Measurements from ENCODE around the gene SCAMP4.

SCAMP4 gene

GRCh38 chr19:1863328-1863637 is 41.9 kb upstream of the SCAMP4 start, which contains the start of gene KLF16:
Gene KLF16, minus strand, starts transcription at chr19:1863579. Its CDS starts 82 bp downstream, at chr19:1863497.
- Mint-ChIP-seq H3K27me3 (no peaks in the 10 kb centered on the region), H3K4me1 (ENCODE audit: low read depth) (peaks cover 47% of the 10 kb centered on the region), H3K4me3 (peak within 1 kb of the TSS; percentile 95), H3K27ac (peak within 1 kb of the TSS; percentile 96), H3K9me3 (no peaks in the 10 kb centered on the region), H3K36me3 (ENCODE audit: low read depth) (peaks cover 31% of the 10 kb centered on the region)
- no peak for DNase-seq

DNA sequence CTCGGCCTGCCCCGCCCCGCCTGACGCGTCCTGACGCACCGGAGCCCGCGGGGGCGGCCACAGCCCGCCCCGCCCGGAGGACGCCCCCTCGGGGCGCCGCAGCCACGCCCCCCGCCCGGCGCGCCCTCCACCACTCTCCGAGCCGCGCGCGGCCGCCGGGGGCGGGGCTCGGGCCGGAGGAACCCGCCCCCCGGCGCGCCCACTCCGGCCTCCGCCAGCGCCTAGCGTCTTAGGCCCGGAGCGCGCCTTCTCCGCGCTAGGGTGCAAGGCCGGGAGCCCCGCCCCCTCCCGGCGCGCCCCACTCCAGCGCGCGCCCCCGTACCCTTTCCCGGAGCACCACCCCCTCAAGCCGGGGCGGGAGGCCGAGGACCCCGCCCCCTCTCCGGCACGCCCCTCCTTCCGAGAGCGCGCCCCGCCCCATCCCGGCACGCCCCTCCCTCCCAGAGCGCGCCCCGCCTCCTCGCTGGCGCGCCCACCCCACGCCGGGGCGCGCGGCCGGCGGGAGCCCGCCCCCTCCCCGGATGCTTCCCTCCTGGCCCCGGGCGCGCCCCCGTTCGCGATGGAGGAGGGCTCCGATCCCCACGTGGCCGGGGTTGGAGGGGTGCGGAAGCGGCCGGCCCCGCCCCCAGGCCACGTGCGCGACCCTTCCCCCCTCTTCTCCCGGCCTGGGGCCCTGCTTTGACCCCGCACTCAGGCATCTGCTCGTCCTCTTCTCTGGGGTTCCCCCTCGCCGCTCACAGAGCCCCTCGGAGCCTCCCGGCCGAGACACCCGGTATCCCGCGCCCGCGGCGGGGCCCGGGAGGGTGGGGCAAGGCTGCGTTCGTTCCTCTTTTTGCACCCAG is 41.3 kb upstream of the SCAMP4 start:
- peaks cover 44% of the 10 kb centered on the region for H3K4me1 Mint-ChIP-seq (ENCODE audit: low read depth)
- DNase-seq: peak; percentile 96
- peak overlapping the region; percentile 94 for H3K27ac Mint-ChIP-seq
- H3K36me3 Mint-ChIP-seq (ENCODE audit: low read depth): peaks cover 35% of the 10 kb centered on the region
- no peaks in the 10 kb centered on the region for H3K9me3 Mint-ChIP-seq
- H3K4me3 Mint-ChIP-seq: peak overlapping the region; percentile 80
- no peaks in the 10 kb centered on the region for H3K27me3 Mint-ChIP-seq

GRCh38 chr19:1864480-1865171 is 40.6 kb upstream of the SCAMP4 start:
- DNase-seq: peak; percentile 83
- peak overlapping the region; percentile 94 for H3K27ac Mint-ChIP-seq

DNA sequence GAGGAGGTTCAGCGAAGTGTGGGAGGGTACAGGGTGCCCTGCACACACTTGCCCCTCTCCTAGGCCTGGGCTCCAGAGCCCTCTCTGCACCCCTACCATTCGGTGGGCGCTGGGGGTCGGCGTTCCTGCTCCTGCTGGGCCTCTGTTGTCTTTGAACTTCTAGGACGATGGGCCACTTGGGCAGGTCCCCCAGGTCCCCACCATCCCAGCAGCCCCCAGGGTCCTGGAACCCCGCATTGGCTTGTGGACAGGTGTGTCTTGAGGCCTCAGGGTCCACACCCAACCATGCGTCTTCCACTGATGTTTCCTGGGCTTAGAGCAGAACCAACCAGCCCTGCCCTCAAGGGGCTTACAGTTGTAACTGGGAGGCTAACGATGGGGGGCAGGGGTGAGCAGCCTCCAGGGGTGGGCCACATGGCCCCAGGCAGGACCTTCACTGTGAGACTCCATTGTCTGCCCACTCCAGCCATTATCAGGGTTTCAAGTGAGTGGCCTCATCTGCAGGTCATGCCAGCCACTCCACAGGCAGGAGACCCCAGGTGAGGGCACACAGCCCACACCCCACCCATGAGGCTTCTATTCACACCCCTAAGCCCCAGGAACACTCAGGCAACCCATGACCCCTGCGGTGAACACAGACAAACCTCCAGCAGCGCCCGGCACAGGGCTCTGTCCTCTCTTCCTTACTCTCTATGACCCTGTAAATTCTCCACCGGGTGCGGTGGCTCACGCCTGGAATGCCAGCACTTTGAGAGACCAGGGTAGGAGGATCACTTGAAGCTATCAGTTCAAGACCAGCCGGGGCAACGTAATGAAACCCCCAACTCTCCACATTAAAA is 39.8 kb upstream of the SCAMP4 start:
- Mint-ChIP-seq H3K9me3 (no peaks in the 10 kb centered on the region), H3K27ac (peak overlapping the region; percentile 87), H3K36me3 (ENCODE audit: low read depth) (peaks cover 44% of the 10 kb centered on the region), H3K27me3 (no peaks in the 10 kb centered on the region), H3K4me3 (peak overlapping the region; percentile 80), H3K4me1 (ENCODE audit: low read depth) (peaks cover 41% of the 10 kb centered on the region)
- DNase-seq: no peak

More at GRCh38 chr19:1864480-1865171, 40.6 kb upstream of the SCAMP4 start:
- Mint-ChIP-seq H3K4me1 (ENCODE audit: low read depth) (peaks cover 44% of the 10 kb centered on the region), H3K9me3 (no peaks in the 10 kb centered on the region), H3K27me3 (no peaks in the 10 kb centered on the region), H3K4me3 (peak overlapping the region; percentile 80), H3K36me3 (ENCODE audit: low read depth) (peaks cover 40% of the 10 kb centered on the region)

DNA sequence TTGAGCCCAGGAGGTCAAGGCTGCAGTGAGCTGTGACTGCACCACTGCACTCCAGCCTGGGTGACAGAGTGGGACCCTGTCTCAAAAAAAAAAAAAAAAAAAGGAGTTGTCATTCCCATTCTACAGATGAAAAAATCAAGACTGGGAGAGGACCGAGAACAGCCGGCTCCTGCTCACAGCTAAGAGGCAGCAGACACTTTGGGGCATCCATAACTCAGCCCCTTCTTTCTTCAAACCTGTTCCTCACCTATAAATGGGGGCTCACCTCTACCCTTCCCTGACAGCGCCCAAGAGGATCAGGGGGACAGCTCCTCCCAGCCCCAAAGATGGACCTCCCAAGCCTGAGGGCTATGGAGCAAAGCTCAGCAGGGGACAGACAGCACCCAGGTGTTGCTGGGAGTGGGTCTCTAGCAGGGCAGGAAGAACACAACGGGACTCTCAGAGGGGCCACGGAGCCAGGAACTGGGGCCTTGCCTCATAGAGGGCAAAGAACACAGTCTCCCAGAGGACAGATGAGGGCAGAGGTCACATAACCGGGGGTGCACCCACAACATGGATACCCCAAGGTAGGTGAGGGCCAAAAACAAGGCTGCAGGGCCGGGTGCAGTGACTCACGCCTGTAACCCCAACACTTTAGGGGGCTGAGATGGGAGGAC is 38.4 kb upstream of the SCAMP4 start:
- Mint-ChIP-seq H3K36me3 (ENCODE audit: low read depth) (peaks cover 48% of the 10 kb centered on the region), H3K4me3 (no peak overlapping the region), H3K27ac (peak overlapping the region; percentile 46), H3K27me3 (no peaks in the 10 kb centered on the region), H3K9me3 (no peaks in the 10 kb centered on the region), H3K4me1 (ENCODE audit: low read depth) (peaks cover 30% of the 10 kb centered on the region)
- no peak for DNase-seq

GRCh38 chr19:1867349-1867724 is 37.9 kb upstream of the SCAMP4 start:
- H3K4me3 Mint-ChIP-seq: no peak overlapping the region
- no peak for DNase-seq
- H3K27ac Mint-ChIP-seq: peak overlapping the region; percentile 46
- peaks cover 30% of the 10 kb centered on the region for H3K4me1 Mint-ChIP-seq (ENCODE audit: low read depth)
- no peaks in the 10 kb centered on the region for H3K27me3 Mint-ChIP-seq
- H3K9me3 Mint-ChIP-seq: no peaks in the 10 kb centered on the region
- peaks cover 50% of the 10 kb centered on the region for H3K36me3 Mint-ChIP-seq (ENCODE audit: low read depth)

DNA sequence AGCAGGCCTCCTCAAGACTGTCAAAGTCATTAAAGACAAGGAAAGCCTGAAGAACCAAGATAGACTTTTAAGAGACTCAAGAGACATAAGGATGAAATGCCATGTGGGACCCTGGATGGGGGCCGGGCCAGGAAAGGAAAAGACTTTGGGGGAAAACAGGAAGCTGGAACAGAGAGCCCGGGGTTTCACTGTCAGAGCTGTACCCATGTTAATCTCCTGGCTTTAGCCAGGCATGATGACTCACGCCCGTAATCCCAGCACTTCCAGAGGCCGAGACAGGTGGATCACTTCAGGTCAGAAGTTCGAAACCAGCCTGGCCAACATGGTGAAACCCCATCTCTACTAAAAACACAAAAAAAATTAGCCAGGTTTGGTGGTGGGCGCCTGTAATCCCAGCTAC is 36.2 kb upstream of the SCAMP4 start:
- H3K36me3 Mint-ChIP-seq (ENCODE audit: low read depth): peaks cover 61% of the 10 kb centered on the region
- no peak overlapping the region for H3K4me3 Mint-ChIP-seq
- peak overlapping the region; percentile 64 for H3K27ac Mint-ChIP-seq
- peaks cover 42% of the 10 kb centered on the region for H3K4me1 Mint-ChIP-seq (ENCODE audit: low read depth)
- H3K9me3 Mint-ChIP-seq: no peaks in the 10 kb centered on the region
- no peak for DNase-seq
- H3K27me3 Mint-ChIP-seq: no peaks in the 10 kb centered on the region

- DNase-seq: no peak
- H3K4me3 Mint-ChIP-seq: no peak overlapping the region
- no peaks in the 10 kb centered on the region for H3K9me3 Mint-ChIP-seq
- peaks cover 48% of the 10 kb centered on the region for H3K4me1 Mint-ChIP-seq (ENCODE audit: low read depth)
- H3K27ac Mint-ChIP-seq: peak overlapping the region; percentile 44
- H3K27me3 Mint-ChIP-seq: no peaks in the 10 kb centered on the region
- H3K36me3 Mint-ChIP-seq (ENCODE audit: low read depth): peaks cover 78% of the 10 kb centered on the region
Measured at GRCh38 chr19:1871140-1871597, 34.0 kb upstream of the SCAMP4 start.

DNA sequence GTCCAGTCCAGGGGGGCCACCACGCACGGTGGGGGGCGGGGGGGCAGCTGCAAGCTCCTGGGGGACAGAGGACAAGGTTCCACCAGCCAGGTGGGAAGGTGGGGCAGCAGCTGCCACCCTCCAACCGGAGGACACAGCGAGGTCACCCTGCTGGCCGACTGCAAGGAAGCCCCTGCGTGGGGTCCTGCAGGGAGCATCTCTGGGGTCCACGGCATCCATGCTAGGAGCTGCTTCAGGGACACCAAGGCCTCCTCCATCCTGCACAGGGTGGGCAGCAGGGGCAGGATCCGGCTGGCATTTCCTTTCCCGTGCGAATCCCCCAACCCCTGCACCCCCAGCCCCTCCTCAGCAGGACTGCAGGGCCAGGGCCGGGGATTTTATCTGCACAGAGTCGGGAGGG is 33.6 kb upstream of the SCAMP4 start:
- no peak overlapping the region for H3K4me3 Mint-ChIP-seq
- H3K27ac Mint-ChIP-seq: no peak overlapping the region
- H3K4me1 Mint-ChIP-seq (ENCODE audit: low read depth): peaks cover 52% of the 10 kb centered on the region
- H3K27me3 Mint-ChIP-seq: no peaks in the 10 kb centered on the region
- no peak for DNase-seq
- no peaks in the 10 kb centered on the region for H3K9me3 Mint-ChIP-seq
- H3K36me3 Mint-ChIP-seq (ENCODE audit: low read depth): peaks cover 82% of the 10 kb centered on the region

- Mint-ChIP-seq H3K36me3 (ENCODE audit: low read depth) (peaks cover 72% of the 10 kb centered on the region), H3K4me3 (peak overlapping the region; percentile 98), H3K27ac (peak overlapping the region; percentile 66), H3K4me1 (ENCODE audit: low read depth) (peaks cover 47% of the 10 kb centered on the region), H3K27me3 (no peaks in the 10 kb centered on the region), H3K9me3 (no peaks in the 10 kb centered on the region)
- DNase-seq: no peak
Measured at GRCh38 chr19:1872807-1873523, 32.2 kb upstream of the SCAMP4 start.

DNA sequence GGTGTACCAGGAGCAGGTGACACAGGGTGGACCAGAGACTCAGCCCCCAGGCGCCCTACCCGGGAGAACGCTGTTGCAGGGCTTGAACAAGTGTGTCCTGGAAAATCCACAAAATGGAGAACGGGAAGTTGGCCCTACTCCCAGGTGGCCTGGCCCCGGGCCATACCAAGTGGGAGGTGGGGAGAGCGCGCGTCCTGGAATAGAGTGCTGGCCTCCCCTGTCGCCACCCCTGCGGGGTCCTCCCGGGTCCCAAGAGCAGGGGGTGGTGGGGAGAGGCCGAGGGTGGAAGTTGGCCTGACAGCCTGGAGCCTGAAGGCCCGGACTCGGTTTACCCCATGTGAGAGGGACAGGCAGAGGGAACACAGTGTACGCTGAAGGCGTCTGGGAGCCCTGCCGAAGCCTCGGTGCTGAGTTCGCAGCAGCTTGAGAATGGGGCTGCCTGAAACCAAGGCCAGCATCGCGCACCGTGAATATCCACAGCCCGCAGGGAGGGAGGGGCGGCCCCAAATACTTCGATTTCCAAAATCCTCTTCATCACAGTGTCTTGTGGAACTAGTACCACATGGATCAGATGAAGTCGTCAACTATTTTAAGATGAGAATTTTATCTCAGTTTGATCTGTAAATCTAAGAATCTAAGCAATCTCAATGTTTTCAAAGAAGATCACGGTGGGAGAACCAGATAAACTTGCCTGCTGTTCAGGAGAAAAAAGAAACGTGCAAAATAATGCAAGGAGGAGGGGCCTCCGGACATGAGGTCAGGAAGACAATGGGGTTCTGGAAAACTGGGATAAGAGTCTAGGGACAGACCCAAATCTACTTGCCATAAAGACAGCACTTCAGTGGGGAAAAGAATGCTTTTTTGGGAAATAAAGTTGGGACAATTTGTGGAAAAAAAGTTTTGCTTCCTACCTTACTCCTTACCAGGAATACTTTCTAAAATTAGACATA is 31.4 kb upstream of the SCAMP4 start:
- H3K9me3 Mint-ChIP-seq: no peaks in the 10 kb centered on the region
- no peak for DNase-seq
- peaks cover 42% of the 10 kb centered on the region for H3K4me1 Mint-ChIP-seq (ENCODE audit: low read depth)
- H3K4me3 Mint-ChIP-seq: peak overlapping the region; percentile 98
- peaks cover 71% of the 10 kb centered on the region for H3K36me3 Mint-ChIP-seq (ENCODE audit: low read depth)
- H3K27ac Mint-ChIP-seq: peak overlapping the region; percentile 97
- no peaks in the 10 kb centered on the region for H3K27me3 Mint-ChIP-seq

GRCh38 chr19:1874554-1875185 is 30.5 kb upstream of the SCAMP4 start:
- H3K27me3 Mint-ChIP-seq: no peaks in the 10 kb centered on the region
- H3K36me3 Mint-ChIP-seq (ENCODE audit: low read depth): peaks cover 63% of the 10 kb centered on the region
- H3K4me1 Mint-ChIP-seq (ENCODE audit: low read depth): peaks cover 34% of the 10 kb centered on the region
- H3K27ac Mint-ChIP-seq: peak overlapping the region; percentile 97
- no peaks in the 10 kb centered on the region for H3K9me3 Mint-ChIP-seq
- H3K4me3 Mint-ChIP-seq: peak overlapping the region; percentile 98
- peak; percentile 39 for DNase-seq

All from activated T-cell treated with anti-CD3 and anti-CD28 coated beads, Interleukin-2, amount 50 U/mL, for 24 hours (primary cell).